Activated T-cell treated with anti-CD3 and anti-CD28 coated beads, Interleukin-2, amount 50 U/mL, for 48 hours (primary cell): ENCODE measurements around the gene LPP.
"Not testable (repeated sequence)": the region's sequence is repeated elsewhere in the genome, so short reads cannot be mapped to it uniquely, and the experiment has no call there.

Source experiments
- DNase-seq, 2 experiments: peaks; one replicate each; pipeline ENCODE4 v3.0.0-alpha.2; 2020

Gene LPP

DNA sequence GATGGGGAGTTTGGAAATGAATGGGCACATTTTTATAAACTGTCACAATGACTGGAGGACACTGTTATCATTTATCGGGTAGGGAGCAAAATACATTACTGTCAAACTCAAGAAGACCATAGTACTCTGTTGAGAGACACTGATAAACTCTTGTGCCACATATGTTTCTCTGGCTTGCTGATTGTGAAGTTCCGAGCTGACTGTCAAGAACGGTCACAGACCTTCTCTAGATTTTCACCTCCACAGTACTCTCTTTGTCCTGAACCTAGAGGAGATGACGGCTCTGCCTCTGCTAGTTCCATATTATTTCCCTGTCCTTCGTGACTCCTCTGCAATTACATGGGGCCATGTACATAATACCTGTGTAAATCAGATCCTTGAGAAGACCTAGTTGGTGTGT is 451.9 kb downstream of the LPP start:
- no peak for DNase-seq

DNA sequence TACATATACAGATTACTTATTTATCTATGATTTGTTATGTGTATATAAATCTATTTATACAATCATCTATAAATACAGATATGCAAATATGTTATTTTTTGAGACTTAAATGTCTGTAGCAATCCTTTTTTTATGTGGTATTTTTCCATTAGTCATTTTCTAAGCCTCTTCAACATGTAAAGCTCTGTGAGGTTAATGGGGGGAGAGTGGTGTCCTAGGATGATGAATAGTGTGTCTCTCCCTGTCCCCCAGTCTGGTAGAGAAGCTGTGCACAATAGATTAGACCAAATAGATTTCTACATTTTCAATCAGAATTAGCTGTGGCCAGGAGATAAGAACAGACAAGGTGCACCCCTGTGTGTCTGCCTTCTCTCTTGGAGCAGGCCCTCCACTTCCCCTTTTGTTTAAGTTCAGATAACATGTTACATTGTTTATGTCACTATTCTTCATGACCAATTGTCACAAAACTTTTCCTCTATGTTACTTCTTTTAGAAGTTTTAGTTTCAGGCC is 453.9 kb downstream of the LPP start:
- DNase-seq = no peak

DNA sequence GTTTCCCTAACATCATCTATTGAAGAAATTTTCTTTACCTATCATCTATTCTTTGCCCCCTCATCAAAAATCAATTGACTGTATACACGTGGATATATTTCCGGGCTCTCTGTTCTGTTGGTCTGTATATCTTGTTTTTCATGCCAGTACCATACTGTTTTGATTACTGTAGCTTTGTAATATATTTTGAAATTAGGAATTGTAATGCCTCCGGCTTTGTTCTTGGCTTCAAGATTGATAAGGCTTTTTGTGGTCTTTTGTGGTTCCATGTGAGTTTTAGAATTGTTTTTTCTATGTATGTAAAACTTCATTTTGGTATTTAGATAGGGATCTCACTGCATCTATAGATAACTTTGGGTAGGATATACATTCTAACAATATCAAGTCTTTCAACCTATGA is 454.4 kb downstream of the LPP start:
- no peak for DNase-seq

DNA sequence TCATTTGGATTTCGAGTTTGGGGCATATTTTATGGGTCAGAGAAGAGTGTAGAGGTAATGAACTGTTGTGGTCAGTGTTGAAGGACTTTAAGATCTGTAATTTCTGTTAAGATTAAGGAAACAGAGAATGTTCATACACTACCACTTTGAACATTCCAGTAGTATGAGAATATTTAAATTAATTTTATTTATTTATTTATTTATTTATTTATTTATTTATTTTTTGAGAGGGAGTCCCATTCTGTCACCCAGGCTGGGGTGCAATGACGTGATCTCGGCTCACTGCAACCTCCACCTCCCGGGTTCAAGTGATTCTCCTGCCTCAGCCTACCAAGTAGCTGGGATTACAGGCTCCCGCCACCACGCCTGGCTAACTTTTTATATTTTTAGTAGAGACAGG is 459.8 kb downstream of the LPP start:
- DNase-seq = not testable (repeated sequence)

DNA sequence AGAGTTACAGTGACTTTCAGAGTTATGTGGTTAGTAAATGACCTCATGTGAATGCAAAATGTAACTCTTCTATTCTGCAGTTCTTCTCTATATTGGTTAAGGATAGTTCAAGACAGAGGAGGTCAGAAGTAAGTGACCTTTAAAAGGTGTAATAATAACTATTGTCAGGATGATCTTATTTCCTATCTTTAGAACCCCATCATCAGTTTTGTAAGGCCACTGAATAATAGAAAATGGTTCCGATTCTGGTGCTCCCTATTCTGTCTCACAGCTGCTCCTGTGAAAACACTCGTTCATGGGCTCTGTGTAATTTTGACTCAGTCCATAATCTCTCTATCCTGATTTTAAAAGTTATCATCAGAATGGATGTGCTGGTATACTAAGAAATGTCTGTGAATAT is 463.3 kb downstream of the LPP start:
- DNase-seq = no peak

DNA sequence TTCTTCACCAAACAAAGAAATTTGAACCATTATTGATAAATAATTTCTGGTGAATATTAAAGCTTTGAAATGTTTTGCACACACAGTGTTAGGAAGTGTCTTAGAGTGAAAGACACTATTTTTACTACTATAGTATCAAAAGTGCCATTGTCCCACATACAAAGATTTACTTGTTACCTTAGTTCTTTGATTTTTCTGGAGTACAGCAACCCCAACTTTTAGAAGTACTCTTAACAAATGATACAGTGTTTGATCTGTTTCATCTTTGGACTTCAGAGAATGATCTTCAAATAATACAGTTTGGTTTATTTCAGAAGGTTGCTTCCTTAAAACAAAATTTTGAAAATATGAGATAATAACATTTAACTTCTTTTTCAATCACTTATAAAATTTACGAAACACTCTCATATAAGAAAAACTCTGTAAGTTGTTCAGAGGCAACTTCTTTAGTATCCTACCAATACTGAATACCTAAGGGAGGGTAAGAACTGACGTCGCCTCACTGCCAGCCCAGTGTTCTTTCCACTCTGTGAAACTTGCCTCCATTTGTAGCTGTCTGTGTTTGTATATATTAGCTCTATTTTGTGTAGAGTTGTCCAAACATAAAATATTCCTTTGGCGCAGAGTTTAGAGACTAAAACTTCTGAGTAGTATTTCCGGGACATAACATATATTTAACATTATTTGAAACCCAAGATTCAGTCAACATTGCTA is 464.2 kb downstream of the LPP start:
- no peak for DNase-seq

DNA sequence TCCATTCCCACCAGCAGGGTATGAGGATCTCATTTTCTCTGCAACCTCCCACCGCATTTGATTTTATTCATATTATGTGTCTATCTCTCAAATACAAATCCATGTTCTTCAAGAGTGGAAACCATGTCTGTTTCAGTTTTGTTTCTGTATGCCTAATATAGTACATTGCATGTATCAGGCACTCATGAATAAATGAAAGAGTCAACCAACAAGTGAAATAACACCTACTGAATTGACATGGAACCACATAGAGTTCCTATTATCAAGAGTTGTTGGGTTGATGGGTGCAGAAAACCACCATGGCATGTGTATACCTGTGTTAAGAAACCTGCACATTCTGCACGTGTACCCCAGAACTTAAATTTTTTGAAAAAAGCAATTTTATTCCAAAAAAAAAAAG is 466.8 kb downstream of the LPP start:
- no peak for DNase-seq

DNA sequence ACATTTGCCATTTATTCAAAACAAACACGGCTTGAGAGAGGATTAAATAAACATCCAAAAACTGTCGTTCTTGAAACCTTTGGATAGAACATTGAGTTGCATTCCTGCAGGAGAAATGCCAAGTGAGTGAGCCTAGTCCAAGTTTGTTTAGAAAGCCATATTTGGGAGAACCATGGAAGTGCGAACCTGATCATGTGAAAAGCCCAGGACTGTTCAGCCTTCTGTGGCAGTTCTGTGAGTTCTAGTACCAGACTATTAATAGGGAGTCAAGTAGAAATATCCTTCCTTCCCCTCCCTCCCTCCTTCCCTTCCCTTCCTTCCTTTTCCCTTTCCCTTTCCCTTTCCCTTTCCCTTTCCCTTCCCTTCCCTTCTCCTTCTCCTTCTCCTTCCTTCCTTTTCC is 470.4 kb downstream of the LPP start:
- DNase-seq = no peak

DNA sequence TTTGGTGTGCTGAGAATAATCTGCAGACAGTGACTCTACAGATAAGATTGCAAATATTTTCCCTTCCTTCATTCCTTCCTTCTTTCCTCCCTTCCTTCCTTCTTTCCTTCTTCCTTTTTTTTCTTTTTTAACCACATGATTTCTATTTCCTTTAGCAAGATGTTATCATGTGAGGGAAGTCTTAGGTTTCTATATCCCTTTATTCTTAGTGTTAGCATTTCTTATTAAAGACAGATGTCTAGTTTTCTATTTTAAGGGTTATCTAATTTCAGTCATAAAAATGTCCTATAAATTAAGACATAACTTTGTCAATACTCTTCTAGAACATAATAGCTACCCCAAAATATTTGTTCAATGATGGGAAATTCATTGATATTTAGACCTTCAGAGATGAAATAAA is 470.9 kb downstream of the LPP start:
- DNase-seq = no peak

DNA sequence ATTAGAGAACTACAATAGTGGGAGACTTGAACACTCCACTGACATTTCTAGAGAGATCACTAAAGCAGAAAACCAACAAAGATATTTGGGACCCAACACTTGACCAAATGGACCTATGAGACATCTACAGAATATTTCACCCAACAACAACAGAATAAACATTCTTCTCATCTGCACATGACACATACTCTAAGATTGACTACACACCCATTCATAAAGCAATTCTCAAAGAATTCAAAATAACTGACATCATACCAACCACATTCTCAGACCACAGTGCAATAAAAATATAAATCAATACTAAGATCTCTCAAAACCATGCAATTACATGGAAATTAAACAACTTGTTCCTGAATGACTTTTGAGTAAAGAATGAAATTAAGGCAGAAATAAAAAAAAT is 473.7 kb downstream of the LPP start:
- DNase-seq = no peak

DNA sequence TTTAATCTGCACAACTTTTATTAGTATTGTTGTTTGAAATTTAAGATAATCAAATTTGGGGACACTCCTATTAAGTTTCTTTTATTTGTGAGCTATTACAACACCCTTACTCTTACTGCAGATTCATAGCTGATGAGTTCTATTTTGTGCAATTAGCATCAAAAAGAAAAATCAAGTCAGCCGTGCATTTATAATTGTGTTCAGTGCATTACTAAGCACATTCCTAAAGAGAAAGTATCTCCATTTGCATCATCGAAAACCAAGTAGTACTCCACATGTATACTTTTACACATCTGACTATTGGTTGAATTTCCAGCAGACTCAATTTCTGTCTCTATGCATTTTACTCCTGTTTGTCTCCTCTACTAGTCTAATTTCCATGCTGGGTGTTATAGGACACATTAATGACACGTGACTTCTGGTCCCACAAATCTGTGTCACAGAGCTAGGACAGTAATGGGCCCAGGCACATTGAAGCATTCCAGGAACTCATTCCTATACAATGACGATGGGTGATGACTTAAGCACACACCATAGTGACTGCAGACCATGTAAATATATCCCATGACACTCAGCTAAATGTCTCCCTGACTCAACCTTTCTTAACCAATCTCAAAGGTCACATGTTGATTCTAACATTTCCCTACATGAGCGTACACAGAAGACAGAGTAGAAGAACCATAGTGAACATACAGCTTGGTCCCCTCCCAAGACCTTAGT is 477.5 kb downstream of the LPP start:
- DNase-seq = no peak

DNA sequence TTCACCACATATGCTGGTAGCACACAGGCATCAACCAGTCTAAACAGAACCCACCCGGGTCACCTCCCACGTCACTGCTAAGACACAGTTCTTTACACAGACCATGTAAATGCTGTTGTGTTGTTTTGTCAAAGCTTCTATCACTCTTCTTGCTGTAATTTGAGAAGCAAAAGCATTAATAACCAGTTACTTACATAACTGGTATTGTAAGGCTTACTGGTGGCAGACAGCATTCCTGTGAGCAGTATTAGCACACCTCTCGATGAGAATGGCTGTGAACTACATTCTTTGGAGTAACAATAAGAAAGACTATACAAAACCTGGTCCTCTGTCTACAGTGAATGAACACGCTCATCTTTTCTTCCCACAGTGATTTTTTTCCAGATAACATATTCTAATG is 479.2 kb downstream of the LPP start:
- no peak for DNase-seq

DNA sequence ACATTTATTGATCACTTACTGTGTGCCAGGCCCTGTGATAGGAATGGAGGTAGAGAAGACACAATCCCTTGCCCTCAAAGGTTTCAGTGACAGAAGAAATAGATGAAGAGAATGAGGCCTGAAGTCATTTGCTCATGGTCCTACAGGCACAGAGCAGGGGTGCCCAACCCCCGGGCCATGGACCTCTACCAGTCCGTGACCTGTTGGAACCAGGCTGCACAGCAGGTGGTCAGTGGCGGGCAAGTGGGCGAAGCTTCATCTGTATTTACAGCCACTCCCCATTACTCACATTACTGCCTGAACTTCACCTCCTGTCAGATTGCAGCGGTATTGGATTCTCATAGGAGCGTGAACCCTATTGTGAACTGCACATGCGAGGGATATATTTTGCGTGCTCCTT is 480.3 kb downstream of the LPP start:
- no peak for DNase-seq

DNA sequence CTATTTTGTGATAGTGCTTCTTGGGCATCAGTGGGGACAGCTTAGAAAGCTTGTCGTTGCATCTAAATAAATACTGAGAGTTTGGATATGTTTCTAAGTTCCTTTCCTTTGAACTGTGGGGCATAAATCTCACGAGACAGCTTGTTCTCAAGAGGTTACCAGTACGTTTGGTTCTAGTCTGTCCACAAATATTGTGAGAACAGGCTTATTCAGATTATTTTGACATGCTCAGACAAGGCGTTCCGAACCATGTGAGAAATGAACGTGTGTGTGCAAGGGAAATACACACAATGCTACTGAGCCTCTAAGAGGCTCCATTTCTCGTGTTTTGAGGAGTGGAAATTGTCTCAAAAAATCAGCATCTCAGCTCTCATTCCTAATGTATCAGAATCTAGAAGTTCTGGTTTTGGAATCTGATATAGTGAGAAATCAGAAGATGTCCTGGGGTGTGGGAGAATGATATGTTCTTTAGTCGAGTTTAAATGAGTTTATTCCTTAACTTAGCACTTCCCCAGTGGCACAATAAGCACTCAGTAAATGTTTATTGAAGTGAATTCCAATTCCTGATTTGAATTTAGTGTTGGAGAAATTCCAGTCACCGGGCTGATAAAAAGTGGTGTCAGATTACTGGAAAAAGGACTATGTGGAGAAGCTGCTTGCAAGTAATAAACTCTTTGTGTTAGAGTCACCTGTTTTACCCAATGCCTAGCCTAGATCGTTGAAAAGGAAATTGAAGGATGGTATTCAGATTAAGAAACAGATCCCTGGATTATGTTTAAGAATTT is 481.5 kb downstream of the LPP start:
- DNase-seq = no peak

DNA sequence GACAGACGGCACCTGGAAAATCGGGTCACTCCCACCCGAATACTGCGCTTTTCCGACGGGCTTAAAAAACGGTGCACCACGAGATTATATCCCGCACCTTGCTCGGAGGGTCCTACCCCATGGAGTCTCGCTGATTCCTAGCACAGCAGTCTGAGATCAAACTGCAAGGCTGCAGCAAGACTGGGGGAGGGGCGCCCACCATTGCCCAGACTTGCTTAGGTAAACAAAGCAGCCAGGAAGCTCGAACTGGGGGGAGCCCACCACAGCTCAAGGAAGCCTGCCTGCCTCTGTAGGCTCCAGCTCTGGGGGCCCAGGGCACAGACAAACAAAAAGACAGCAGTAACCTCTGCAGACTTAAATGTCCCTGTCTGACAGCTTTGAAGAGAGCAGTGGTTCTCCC is 482.3 kb downstream of the LPP start:
- DNase-seq = not testable (repeated sequence)

DNA sequence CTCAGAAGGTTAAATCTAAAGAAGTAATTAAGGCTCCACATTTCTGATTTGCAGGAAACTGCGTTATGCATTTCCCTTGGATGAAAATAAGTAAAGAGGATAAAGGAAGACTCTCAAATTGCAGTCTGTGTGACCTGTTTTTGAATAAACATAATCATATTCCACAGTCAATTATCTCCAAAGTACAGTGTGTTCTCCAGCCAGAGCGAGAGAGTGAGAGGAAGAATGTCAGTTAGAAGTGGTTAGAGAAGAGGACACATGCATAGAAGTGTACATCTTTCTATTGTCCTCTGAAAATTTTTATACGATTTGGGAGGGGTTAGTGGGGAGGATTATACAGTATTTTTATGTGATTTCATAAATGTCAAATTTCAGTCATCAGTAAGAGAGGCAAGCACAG is 487.1 kb downstream of the LPP start:
- DNase-seq = no peak

DNA sequence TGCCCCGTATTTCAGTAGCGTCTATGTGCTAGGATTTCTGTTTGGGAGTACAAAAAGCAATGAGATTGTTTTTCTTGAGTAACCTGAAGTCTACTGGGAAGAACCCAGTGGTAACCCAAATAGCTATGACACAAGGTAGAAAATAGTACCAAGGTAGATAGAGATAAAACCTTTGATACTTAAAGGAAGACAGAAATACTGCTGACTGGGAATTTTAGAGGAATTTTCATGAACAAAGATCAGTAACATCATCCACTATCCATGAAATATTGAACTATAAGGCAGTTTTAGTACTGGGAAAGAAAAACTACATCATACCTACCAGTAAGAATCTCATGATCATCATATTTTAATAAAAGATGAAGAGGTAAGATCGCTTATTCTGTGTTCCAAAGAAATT is 489.8 kb downstream of the LPP start:
- no peak for DNase-seq

DNA sequence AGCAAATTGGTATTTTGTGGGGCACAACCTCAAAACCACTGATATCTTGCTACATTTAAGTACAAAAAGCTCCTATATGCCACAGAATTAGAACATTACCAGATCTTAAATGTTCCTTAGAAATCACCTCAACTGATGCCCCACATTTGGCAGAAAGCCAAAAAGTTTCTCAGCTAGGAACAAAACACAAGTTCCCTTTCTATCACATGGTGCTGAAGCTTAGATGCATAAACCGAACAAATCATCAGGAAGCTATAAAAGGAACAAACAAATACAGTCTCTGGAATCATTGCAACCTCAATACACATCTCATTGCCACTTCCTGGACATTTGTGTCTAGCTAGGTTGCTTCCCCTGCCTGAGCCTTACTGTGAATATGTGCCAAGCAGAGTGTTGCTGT is 492.6 kb downstream of the LPP start:
- no peak for DNase-seq

DNA sequence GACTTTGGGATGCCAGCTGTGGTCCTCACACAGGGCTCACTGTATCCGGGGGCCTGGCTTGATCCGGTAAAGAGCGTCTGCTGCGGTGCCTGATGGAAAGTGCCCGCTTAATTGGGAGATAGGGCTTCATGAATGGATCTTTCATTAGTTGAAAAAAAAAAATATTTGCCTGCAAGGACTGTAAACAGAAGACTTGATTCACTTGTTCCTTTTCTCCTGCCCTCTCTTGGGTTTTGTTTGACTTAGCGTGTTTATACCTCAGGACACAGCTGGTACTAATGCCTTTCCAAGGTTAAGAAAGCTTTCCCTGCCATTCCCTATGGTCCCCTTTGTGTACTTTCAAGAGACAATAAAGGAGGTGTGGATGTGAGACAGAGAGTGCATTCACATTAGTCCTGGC is 493.3 kb downstream of the LPP start:
- no peak for DNase-seq

DNA sequence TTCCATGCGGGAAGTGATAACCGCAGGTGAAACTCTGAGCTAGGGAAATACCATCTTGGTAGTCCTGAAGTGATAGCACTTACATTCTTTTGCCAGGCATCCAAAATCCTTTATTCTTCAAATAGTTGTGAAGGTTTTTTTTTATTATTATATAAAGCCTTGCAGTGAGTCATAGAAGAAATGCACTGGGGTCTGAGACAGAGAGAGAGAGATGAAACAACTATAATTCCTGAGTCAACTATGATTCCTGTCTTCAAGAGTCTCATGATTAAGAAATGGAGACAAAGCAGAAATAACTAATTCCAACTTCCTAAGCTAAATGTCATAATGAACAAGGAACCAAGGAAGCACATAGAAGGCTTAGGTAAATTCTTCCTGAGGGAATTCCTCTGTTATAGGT is 495.6 kb downstream of the LPP start:
- no peak for DNase-seq

DNA sequence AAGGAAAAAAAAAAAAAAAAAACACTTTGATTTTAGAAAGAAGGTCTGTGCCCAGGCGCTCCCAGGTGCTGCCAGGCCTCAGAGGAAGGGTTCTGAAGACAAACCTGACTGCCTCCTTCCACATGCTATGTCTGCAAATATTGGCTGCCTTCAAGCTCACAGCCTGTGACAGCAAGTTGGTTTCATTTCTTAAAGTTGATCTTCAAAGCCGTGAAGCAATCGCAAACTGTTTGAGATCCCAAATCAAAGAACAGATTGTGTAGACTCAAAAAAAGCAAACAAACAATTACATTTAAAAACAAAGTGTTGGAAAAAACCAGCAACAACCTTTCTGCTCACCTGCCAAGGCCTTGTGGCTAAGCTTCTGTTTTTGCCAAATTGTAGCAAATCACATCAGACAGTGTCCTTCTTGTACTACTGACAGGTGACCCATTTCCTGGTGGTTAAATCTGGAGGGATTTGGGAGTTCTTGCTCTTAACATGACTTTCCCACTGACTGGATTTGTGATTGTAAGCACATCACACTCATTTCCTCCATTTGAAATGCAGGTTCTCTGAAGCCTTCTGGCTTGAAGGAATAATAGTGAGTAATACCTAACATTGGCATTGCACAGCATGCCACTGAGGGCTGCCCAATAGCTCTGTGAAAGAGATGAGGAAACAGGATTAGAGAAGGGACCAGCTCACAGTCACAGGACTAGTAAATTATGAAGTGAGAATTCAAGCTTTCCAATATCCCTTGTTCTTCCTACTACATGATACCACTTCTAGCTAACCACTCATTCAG is 502.4 kb downstream of the LPP start:
- DNase-seq = no peak

DNA sequence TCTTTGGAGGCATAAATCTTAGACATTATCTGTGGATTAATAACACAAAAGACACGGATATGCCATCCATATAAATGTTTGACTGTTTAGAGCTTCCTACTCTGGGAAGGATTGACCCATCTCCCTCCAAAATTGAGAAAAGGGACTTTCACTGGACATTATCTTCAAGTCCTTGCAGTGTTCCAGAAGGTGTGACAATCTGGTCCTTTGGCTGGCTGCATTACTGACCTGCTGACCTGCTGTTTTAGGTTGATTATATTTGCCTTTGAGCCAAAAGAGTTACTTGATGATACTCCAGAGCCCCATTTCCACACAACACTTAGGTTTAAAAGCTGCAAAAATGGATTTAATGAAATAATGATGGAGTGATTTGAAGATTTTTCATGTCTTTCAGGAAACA is 504.6 kb downstream of the LPP start:
- DNase-seq = no peak

DNA sequence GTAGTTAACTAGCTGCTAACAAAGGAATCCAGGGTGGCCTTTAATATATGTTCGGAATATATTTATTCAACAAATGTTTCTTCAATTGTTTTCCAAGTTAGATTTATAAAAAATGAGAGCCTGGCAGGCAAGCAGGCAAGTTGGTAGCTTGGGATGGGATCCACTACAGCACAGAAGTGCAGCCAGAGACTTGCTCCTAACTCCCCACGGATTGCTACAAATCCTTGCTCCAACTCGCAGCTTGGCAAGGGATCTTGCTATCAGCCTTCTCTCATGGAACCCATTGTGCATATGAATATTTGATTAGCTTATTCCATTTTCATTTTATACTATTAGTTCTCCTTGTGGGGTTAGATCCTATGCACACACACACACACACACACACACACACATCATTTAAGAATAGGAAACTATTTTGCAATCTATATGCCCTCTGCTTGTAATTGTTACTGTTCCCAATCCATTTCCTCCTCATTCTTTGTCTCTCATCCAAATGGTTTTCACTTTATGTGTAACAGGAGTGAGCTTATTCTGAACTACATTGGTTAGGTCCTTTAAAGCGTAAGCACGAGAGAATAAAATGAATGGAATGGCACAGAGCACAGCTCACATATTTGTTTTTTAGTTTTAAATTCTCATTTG is 505.6 kb downstream of the LPP start:
- DNase-seq = no peak
